BJ (cell line): ENCODE data around the gene PKD1. TPM values are rescaled to one million over a fixed set of nuclear protein-coding genes. Genes with fewer than 3 reads are reported as not detected.

Experiments used
- CTCF ChIA-PET: fragments of 350-600 bp; formaldehyde crosslinking; extraction: SDS; loops from one replicate; lab custom pipeline; 2021; ENCODE audit warnings: antibody characterized with exemption, inconsistent platforms; lab: Yijun Ruan, JAX
- POLR2A ChIA-PET: fragments of 300-600 bp; sonication (Branson Sonifier 250); formaldehyde crosslinking; extraction: SDS; loops from one replicate; lab custom pipeline; 2021; ENCODE audit warnings: antibody characterized with exemption; lab: Charles Lee
- DNase-seq: peaks from one replicate; pipeline ENCODE4 v3.0.0-alpha.2; 2011; ENCODE audit warnings: low read depth
- H3K27me3 ChIP-seq: 2 replicates; pipeline ENCODE4 v1.6.0; 2011; ENCODE audit warnings: low read length; ENCODE audit not compliant: control insufficient read depth, insufficient read depth
- H3K36me3 ChIP-seq: 2 replicates; pipeline ENCODE4 v1.5.1; 2011; ENCODE audit warnings: low read length; ENCODE audit not compliant: control insufficient read depth, insufficient read depth
- H3K4me3 ChIP-seq: 2 replicates; pipeline ENCODE4 v1.5.1; 2011; ENCODE audit warnings: low read depth, mild to moderate bottlenecking, control low read depth, low read length
- CTCF ChIP-seq: IDR thresholded peaks from 2 replicates; pipeline ENCODE4 v1.5.1; 2011; ENCODE audit warnings: low read depth, mild to moderate bottlenecking, control low read depth, inconsistent platforms, low read length, moderate library complexity; ENCODE audit not compliant: insufficient read depth
- polyA plus RNA-seq: library from polyadenylated mRNA; depleted of rRNA; stranded (reverse); fragments of >200 nt; gene quantifications from 2 replicates; pipeline ENCODE4 v1.2.3, GENCODE V29; 2011

Gene PKD1
- polyA plus RNA-seq, 1 experiment, result 76.1 TPM

GRCh38 chr16:2077696-2078095 lies 58.0 kb downstream of the PKD1 start:
- Histone ChIP-seq H3K4me3 (no peak overlapping the region), H3K36me3 (peaks cover 42% of the 10 kb centered on the region), H3K27me3 (no peaks in the 10 kb centered on the region)
- ChIA-PET CTCF (interaction anchor here (0.9 kb wide), 1 partner anchor 55 kb away, joined by 3 read pairs; no protein-coding TSS in a partner anchor), POLR2A (no interaction called here)
- TF ChIP-seq CTCF, result no peak
- no peak for DNase-seq

- POLR2A ChIA-PET, result no interaction called here
- DNase-seq, result no peak
- H3K36me3 ChIP-seq, result peaks cover 41% of the 10 kb centered on the region
- H3K27me3 ChIP-seq, result no peaks in the 10 kb centered on the region
- H3K4me3 ChIP-seq, result no peak overlapping the region
- CTCF ChIA-PET, result interaction anchor here (0.6 to 0.9 kb wide), 2 partner anchors 55 to 74 kb away, joined by 3 read pairs; no protein-coding TSS in a partner anchor
- no peak for TF ChIP-seq CTCF
These were observed 58.7 kb downstream of the PKD1 start for GRCh38 chr16:2077016-2077415.

- ChIA-PET CTCF (no interaction called here), POLR2A (no interaction called here)
- Histone ChIP-seq H3K4me3 (no peak overlapping the region), H3K36me3 (peaks cover 42% of the 10 kb centered on the region), H3K27me3 (no peaks in the 10 kb centered on the region)
- DNase-seq, result no peak
- TF ChIP-seq CTCF, result no peak
These were observed 59.4 kb downstream of the PKD1 start for GRCh38 chr16:2076072-2076865.

GRCh38 chr16:2075631-2076030 lies 60.1 kb downstream of the PKD1 start:
- H3K36me3 ChIP-seq, result peaks cover 45% of the 10 kb centered on the region
- no peak for DNase-seq
- POLR2A ChIA-PET, result no interaction called here
- H3K4me3 ChIP-seq, result no peak overlapping the region
- no peaks in the 10 kb centered on the region for H3K27me3 ChIP-seq
- TF ChIP-seq CTCF, result no peak
- CTCF ChIA-PET, result no interaction called here

- ChIA-PET POLR2A (no interaction called here), CTCF (no interaction called here)
- peaks cover 44% of the 10 kb centered on the region for H3K36me3 ChIP-seq
- H3K4me3 ChIP-seq, result no peak overlapping the region
- no peaks in the 10 kb centered on the region for H3K27me3 ChIP-seq
- TF ChIP-seq CTCF, result no peak
- DNase-seq, result no peak
These were observed 61.6 kb downstream of the PKD1 start for GRCh38 chr16:2074071-2074470.
